HG03045 (cell line): Measurements from ENCODE around the gene NUAK1.
"Not testable (repeated sequence)": the region's sequence is repeated elsewhere in the genome, so short reads cannot be mapped to it uniquely, and the experiment has no call there.

ENCODE experiments used
- ATAC-seq: cut with Tn5 transposase; IDR thresholded peaks from one replicate; pipeline ENCODE4 v1.9.1; 2021; ENCODE audit warnings: mild to moderate bottlenecking, moderate library complexity; ENCODE audit not compliant: unreplicated experiment

NUAK1 gene

DNA sequence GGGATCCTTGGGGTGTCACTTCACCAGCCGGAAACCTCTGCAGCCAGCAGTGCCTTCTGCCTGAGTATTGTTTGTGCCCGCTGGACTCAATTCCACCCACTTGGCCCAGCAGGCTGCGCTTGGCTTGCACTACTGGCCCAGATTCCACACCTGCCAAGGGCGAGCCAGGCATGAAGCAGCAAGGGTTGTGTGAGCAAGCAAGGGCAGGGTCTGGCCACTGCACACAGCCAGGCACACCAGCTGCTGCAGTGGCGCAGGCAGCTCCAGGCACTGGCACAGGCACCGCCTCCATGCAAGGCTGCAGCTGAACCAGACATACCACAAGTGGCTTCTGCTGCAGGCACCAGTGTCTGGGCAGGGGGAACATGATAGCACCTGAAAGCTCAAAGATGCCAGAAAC is 99.5 kb downstream of the NUAK1 start:
- ATAC-seq, result no peak

DNA sequence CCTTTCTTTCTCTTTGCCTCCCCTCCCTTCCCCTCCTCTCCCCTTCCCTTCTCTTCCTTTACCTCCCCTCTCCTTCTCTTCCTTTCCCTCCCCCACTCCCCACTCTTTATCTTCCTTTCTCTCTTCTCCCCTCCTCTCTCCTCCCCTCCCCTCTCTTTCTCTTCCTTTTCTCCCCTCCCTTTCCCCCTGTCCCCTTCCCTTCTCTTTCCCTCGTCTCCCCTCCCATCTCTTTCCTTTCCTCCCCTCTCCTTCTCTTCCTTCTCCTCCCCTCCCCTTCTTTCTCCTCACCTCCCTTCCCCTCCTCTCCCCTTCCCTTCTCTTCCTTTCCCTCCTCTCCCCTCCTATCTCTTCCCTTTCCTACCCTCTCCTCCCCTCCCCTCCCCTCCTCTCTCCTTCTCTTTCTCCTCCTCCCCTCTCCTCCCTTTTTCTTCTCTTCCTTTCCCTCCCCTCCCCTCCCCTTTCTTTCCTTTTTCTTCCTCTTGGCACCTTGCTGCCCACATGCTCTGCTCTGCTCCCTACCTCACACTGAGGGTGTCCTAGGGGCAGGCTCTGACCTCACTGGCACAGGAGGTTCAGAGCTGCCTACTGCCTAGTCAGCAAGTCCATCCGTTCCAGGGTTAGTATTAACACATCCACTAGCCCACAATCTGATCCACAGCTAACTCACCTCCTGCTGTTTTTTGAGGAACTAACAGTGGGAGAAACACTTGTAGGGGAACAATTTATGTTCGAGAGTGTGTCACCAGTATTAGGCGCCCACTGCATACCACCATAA is 101.0 kb downstream of the NUAK1 start:
- ATAC-seq, result no peak

DNA sequence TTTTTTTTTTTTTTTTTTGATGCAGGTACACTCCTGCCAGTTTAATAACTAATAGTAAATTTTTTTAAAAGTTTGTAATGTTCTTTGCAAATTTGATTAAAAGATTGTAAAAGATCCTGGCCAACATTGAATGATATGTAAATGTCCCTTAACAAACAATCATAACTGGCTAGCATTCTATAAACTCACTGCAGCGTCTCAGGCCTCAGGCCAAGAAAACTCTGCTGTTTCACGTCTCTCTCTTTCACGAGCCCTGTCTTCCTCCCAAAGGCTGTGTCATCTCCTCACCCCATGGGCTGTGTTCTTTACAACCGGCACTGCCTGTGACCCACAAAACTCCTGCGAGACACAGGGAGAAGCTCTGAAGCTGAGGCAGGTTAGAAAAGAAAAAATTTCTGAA is 103.3 kb downstream of the NUAK1 start:
- no peak for ATAC-seq

DNA sequence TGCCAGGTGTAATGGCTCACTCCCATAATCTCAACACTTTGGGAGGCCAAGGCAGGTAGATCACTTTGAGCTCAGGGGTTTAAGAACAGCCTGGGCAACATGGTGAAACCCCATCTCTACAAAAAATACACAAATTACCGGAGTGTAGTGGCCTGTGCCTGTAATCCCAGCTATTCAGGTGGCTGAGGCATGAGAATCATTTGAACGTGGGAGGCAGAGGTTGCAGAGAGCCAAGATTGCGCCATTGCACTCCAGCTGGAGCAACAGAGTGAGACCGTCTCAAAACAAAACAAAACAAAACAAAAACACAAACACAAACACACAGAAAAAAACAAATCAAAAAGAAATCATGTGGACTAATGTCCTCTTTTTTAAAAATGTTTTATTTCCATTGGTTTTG is 104.4 kb downstream of the NUAK1 start:
- no peak for ATAC-seq

DNA sequence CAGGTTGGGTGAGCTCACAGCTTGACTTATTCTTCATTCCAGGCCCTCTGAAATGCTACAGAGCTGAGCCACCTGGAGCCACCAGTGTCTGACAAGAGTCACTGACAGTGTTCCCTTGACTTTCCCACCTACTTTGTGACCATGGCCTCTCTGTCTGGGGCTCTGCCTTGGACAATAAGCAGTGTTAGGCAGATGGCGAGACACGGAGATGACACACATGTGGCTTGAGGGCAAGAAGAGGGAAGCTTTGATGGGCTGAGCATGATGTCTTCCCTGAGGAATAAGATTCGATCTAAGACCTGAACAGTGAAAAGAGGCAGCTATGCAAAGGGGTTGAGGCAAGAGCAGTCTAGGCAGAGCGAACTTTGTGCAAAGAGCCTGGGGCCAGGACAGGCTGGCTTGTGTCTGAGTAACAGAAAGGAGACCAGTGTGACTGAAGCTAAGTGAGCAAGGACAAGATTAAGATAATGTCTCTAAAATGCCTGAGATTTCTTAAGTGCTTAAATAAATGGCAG is 105.5 kb downstream of the NUAK1 start:
- ATAC-seq, result no peak

DNA sequence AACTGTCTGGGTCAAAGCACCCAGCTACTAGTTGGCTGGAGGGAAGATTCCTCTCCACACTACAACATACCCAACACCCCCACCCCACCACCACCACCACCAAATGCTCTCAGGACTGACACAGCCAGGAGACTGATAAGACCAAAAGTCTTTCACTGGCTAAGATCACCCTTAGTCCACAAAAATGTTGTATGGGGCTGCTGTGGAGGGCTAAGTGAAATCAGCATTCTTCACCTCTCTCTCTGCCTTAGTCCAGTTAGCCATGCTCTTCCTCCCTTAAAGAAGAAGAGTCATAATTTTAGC is 106.2 kb downstream of the NUAK1 start:
- ATAC-seq, result no peak

DNA sequence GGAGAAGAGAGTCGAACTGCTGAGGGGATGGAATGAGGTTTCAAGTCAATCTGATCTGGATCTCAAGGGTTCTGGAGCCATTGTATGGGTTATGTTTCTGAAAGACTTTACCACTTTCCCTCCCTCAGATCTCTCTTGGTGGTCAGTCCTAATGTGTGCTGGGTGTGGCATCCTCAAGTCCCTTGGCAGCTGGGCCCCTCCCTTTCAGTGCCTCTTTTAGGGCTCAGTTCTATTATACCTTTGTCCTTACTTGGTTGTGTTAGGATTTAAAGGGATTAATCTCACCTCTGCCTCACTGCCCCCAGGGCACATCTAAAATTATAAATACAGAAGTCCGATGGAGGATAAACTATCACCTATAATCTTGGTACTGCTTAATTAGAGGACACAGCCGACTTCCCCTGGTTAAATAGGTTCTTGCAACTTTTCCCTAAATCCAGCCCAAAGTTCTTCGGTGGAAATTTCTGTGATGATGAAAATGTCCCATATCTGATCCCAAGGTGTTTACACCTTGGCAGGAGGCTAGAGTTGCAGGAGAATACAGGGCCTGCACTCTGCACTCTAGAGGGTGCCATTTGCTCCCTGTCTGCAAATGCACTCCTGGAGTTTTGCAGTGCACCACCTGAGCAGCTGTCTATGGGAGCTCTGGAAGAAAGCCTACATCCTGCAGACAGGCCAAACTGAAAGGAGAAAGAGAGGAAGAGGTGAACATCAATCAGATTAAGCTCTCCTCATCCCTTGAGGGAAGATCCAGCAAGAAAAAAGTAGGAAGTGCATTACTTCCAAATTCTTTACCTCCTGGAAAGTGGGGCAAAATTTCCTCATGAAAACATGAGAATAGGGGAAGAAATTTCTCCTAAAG is 106.8 kb downstream of the NUAK1 start:
- ATAC-seq, result no peak

DNA sequence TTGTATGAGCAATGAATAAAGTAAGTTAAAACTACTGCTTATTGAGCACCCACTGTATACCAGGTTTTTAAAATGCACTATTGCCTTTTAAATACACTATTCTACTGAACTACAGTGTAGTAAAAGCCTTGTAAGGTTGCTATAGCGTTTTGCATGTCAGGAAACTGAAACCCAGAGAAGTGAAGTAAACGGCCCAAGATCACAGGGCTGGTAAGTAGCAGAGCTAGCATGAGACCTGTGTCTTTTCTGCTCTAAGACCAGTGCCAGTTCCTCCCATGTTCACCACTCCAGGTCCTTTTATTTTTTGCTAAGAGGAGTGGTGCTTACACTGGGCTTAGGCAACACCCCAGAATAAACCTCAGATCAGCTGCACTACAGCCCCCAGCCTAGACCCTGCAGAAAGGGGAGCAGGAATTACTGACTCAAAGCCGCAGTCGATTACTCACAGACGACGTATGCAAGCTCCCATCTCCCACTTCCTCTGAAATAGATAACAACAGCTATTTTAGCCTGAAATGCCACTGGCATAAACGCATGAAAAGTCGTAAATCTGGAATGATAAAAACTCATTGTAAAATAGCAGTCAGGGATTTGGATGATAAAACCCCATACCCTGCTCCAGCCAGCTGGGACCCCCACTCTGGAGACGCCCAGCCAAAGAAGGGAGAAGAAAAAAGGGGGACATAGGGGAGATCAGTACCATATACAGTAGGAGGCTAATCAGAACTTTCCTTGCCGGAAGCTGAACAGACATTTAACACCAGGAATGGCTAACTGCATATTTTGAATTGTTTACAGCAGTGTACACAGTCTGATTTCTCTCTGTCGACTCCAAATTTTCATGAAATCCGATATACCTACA is 108.3 kb downstream of the NUAK1 start:
- ATAC-seq, result no peak

DNA sequence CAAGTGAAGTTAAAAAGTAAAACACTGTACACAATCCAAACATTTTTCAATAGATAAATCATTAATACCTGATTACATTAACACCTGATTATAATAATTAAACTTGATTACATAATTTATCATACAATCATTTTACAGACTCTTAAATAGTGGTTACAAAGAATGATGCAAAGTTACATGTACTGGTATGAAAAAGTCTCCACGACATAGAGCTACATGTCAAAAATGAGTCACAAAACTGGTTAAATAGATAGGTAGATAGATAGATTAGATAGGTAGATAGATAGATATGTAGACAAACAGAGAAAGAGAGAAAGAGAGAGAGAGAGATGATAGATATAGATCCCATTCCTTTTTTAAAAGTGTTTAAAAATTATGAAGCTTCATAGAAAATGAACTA is 109.2 kb downstream of the NUAK1 start:
- ATAC-seq, result no peak

DNA sequence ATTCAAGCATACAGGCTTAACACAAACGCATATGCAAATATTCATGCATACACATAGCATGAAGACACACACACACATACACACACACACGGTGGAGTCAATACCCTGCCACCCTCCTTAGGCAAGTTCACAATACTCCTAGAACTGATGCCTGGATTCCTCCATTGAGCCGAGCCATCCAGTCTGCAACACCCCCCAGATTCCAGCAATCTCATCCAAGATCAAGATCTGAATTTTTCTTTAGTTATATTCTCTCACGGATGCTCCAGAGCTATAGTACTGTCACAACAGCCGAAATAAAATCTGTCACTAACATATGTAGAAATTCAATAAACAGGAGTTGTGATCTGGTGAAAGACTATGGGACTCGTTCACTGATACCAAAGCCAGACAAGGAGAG is 110.8 kb downstream of the NUAK1 start:
- ATAC-seq, result no peak

DNA sequence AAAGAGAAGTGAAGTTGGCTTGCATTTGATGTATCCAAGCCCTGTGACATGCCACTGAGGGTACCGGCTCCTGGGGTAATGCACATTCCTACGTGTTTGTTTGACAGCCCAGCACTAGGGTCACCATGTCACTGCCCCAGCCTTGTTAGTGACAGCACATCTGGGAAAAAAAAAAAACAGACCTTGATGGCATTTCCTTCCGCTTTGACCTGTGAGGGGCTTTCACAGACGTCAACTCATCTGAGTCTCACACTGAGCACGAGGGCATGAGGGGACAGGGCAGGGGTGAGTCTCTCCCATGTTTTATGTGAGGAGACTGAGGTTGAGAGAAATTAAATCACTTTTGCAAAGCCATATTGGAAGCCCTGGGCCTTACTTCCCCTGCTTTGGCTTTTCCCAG is 111.5 kb downstream of the NUAK1 start:
- ATAC-seq, result no peak

DNA sequence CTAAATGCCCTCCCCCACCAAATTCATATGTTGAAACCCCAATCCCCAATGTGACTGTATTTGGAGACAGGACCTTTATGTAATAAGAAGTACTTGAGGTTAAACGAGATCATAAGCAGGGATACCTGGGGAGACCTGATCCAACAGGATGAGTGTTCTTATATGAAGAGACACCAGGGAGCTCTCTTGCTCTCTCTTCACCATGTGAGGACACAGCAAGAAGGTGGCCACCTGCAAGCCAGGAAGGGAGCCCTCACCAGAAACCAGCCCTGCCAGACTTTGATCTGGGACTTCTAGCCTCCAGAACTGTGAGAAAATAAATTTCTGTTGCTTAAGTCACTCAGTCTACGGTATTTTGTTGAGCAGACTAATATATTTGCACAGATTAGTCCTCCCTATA is 113.6 kb downstream of the NUAK1 start:
- ATAC-seq, result no peak

DNA sequence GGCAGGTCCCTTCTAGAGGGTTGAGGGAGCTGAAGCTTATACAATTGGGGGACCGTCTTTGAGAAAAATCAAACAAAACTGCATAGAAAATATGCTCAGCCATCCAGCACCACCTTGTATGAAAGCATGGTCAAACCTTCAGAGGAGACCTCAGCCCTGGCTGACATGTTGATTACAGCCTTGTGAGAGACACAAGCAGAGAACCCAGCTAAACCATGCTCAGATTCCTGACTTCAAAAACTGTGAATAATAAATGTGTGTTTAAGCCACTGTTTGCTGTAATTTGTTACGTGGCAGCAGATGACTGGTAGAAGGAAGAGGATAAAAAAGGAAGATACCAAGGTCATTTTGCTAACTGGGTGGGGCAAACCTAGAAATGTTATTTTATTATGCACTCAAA is 115.7 kb downstream of the NUAK1 start:
- no peak for ATAC-seq

DNA sequence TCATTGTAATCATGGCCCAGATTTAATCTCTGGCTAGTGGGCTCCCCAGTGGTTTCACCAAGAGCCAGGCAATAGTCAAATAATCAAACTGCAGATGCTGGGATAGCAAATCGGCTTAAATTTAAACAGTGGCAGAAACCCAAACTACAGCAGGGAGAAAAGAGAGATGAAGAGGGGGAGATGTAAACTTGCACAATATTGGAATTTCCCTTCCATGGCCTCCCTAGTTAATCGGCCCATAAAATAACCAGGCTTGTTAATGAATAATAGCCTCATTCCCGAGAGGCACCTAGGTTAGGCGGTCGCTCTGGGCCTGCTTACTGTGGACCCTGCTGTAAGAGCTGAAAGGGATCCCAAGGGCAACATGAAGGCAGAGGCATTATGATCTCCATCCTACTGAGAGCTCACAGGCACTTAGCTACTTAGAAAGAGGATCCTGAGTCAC is 116.2 kb downstream of the NUAK1 start:
- ATAC-seq, result no peak

DNA sequence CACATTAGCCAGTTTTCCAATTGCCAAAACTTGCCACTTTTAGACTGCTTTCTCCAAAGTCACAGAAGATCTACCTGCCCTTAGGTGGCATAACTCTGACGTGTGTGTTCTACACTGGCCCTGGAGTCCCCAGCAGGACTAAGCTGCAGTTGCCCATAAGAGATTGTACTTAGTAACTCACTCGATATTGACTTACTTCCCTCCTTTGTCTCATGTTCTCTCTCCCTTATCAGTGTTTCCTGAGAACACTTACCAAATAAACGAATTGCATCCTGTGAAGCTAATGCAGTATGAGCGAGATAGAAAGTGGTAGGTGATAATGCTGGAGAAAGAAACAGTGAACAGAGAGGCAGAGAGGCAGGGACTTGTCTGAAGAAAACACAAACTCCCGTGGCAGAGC is 117.2 kb downstream of the NUAK1 start:
- ATAC-seq, result no peak

DNA sequence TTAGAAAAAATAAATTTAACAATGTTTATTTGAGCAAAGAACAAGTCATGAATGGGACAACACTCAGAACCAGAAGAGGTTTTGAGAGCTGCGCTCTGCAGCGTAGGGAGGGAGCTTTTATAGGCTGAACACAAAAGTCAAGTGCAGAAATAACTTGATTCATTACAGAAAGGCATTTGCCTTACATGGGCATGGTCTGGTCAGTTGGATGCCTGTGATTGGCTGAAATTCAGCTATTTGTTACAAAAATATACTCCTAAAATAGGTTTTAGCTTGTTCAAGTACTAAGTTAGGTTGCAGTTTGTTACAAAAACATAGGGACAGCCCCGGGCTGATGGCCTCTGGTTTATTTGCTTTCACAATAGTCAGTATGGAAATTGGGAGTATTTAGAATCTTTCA is 118.0 kb downstream of the NUAK1 start:
- ATAC-seq, result no peak

DNA sequence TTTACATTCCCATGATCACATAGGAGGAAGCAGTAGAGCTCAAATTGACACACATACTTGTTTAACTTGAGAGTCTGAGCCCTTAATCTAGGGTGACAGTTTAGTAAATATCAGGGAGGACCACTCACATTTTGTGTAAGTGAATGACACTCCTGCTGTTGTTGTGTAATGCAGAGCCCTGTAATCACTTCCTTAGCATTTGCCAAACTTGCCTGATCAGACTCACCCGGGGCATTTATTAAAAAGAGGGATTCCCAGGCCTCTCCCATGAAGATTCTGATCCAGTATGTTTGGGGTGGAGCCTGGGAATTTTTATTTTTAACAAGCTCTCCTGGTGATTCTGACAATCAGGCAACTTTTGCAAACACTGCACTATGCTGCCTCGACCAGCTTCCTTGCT is 119.6 kb downstream of the NUAK1 start:
- no peak for ATAC-seq

DNA sequence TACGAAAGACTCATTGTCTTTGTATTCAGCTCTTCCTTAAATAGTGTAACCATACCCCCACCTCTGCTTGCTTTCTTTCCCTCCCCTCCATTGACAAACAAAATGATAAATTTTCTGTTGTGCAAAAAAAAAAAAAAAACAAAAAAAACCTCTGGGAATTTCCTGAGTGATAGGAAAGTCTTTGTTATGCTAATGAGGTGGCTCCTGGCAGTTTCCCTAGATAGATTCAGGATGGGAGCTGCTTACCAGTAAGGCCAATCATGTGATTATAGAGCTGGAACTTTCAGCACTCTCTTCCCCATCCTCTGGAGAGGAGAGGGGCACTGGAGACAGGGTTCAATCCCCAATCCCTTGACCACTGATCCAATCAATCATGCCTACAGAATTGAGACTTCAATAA is 120.5 kb downstream of the NUAK1 start:
- ATAC-seq, result no peak

DNA sequence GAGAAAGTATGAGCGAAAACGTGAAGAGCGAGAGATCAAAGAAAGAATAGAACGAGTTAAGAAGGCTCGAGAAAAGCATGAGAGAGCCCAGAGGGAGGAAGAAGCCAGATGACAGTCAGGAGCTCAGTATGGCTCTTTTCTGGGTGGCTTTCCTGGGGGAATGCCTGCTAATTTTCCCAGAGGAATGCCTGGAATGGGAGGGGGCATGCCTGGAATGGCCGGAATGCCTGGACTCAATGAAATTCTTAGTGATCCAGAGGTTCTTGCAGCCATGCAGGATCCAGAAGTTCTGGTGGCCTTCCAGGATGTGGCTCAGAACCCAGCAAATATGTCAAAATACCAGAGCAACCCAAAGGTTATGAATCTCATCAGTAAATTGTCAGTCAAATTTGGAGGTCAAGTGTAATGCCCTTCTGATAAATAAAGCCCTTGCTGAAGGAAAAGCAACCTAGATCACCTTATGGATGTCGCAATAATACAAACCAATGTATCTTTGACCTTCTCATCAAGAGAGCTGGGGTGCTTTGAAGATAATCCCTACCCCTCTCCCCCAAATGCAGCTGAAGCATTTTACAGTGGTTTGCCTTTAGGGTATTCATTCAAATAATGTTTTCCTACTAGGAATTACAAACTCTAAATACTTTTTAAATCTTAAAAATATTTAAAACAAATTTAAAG is 122.0 kb downstream of the NUAK1 start:
- not testable (repeated sequence) for ATAC-seq

DNA sequence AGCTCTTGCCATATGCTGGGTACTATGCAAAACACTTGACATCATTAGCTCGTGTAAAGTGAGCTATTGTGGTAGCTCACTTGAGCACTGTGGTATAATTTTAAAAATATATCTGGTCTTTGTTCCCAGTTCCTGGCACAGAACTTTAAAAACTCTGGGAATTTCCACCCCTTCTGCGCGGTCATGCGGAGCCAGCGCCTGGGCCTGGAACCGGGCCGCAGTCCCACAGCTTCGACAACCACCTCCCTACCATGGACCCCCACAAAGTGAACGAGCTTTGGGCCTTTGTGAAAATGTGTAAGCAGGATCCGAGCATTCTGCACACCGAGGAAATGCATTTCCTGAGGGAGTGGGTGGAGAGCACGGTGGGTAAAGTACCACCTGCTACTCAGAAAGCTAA is 123.1 kb downstream of the NUAK1 start:
- no peak for ATAC-seq

DNA sequence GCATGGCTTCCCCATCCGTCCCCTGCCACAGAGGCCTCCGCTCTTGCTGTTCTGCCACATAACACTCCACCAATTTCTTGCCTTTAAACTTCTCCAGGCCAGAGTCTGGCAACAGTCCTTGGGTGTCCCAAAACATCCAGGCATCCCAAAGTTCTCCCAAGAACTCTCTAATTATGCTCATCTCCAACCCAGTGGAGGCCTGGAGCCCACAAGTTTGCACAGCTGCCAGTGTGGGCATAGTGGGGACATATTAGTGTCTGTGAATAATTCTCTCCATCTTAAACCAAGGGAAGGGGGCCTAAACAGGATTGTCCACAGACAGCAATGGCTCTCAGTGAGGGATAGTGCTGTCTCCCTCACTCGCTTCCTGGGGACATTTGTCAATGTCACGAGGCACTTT is 124.8 kb downstream of the NUAK1 start:
- ATAC-seq, result no peak
